Smooth muscle cell (in vitro differentiated cells): Measurements from ENCODE around the gene YWHAQ. TPM values are rescaled to one million over a fixed set of nuclear protein-coding genes. Genes with fewer than 3 reads are reported as not detected.

Source experiments
- DNase-seq: peaks from one replicate; lab custom pipeline; 2025; ENCODE audit not compliant: unreplicated experiment; lab: John Stamatoyannopoulos, UW
- H2AFZ ChIP-seq: fragments of 200-600 bp; sonication (generic); 2 replicates; pipeline ENCODE4 v1.6.0; 2016; ENCODE audit warnings: antibody characterized with exemption, low read depth, mild to moderate bottlenecking
- H3F3A ChIP-seq: fragments of 200-600 bp; sonication (generic); 2 replicates; pipeline ENCODE4 v1.6.0; 2017; ENCODE audit warnings: antibody characterized with exemption, low read depth
- H3K27ac ChIP-seq: fragments of 200-600 bp; sonication (generic); 2 replicates; pipeline ENCODE4 v1.5.1; 2016; ENCODE audit warnings: low read depth, mild to moderate bottlenecking
- H3K27me3 ChIP-seq: fragments of 200-600 bp; sonication (generic); 2 replicates; pipeline ENCODE4 v1.6.1; 2016; ENCODE audit warnings: low read depth, mild to moderate bottlenecking
- H3K36me3 ChIP-seq: fragments of 200-600 bp; sonication (generic); 2 replicates; pipeline ENCODE4 v1.5.1; 2016; ENCODE audit warnings: low read depth
- H3K4me1 ChIP-seq: fragments of 200-600 bp; sonication (generic); 2 replicates; pipeline ENCODE4 v1.5.1; 2016; ENCODE audit warnings: low read depth
- H3K4me2 ChIP-seq: fragments of 200-600 bp; sonication (generic); 2 replicates; pipeline ENCODE4 v1.6.0; 2016; ENCODE audit warnings: mild to moderate bottlenecking
- H3K4me3 ChIP-seq: fragments of 200-600 bp; sonication (generic); 2 replicates; pipeline ENCODE4 v1.5.1; 2016; ENCODE audit warnings: mild to moderate bottlenecking
- H3K79me2 ChIP-seq: fragments of 200-600 bp; sonication (generic); 2 replicates; pipeline ENCODE4 v1.6.0; 2016; ENCODE audit warnings: low read depth, mild to moderate bottlenecking
- H3K9ac ChIP-seq: fragments of 200-600 bp; sonication (generic); 2 replicates; pipeline ENCODE4 v1.6.0; 2016; ENCODE audit warnings: low read depth
- H3K9me3 ChIP-seq: fragments of 200-600 bp; sonication (generic); replicated peaks from 2 replicates; pipeline ENCODE4 v1.5.1; 2016; ENCODE audit warnings: low read depth
- H4K20me1 ChIP-seq: fragments of 200-600 bp; sonication (generic); 2 replicates; pipeline ENCODE4 v1.6.0; 2016; ENCODE audit warnings: low read depth
- CTCF ChIP-seq: fragments of 200-600 bp; sonication (generic); IDR thresholded peaks from 2 replicates; pipeline ENCODE4 v1.5.1; 2017; ENCODE audit warnings: borderline replicate concordance, mild to moderate bottlenecking, antibody characterized with exemption; ENCODE audit not compliant: insufficient read depth, poor library complexity, severe bottlenecking
- WGBS: methylation state at CpG from one replicate; pipeline ENCODE4 v1.1.7; 2016; ENCODE audit warnings: low lambda C conversion rate; 5-methylcytosine and 5-hydroxymethylcytosine counted together
- polyA plus RNA-seq: library from polyadenylated mRNA; unstranded; fragments of >200 nt; fragmentation: Nextera tagmentation; extraction: Ambion mirVana; gene quantifications from 2 replicates; pipeline ENCODE4 v1.2.1, GENCODE V29; 2016
- total RNA-seq: library from RNA; depleted of rRNA; stranded (reverse); fragments of >200 nt; gene quantifications from 2 replicates; pipeline ENCODE4 v1.2.3, GENCODE V29; 2014

Gene YWHAQ
- total and polyA plus RNA-seq, 2 experiments from 2014 or later = 300 to 417 TPM

- H2AFZ ChIP-seq = no peak overlapping the region
- H3K9ac ChIP-seq = no peak overlapping the region
- H3K4me1 ChIP-seq = peaks cover 36% of the 10 kb centered on the region
- no peak for DNase-seq
- H3K27ac ChIP-seq = no peak overlapping the region
- TF ChIP-seq CTCF = no peak
- no peak overlapping the region for H3K4me2 ChIP-seq
- no peaks in the 10 kb centered on the region for H3K36me3 ChIP-seq
- peaks cover 93% of the 10 kb centered on the region for H4K20me1 ChIP-seq
- H3K27me3 ChIP-seq = no peaks in the 10 kb centered on the region
- H3K9me3 ChIP-seq = no peaks in the 10 kb centered on the region
- H3K4me3 ChIP-seq = no peak overlapping the region
- 98% methylated on average over 9 of the region's 9 CpGs for WGBS
- H3K79me2 ChIP-seq = peaks cover 98% of the 10 kb centered on the region
- peaks cover 14% of the 10 kb centered on the region for H3F3A ChIP-seq
Measured at GRCh38 chr2:9549420-9549819, 81.4 kb downstream of the YWHAQ start.

- Histone ChIP-seq H2AFZ (no peak overlapping the region), H3K4me3 (no peak overlapping the region), H3K27ac (peak overlapping the region; percentile 44), H4K20me1 (peaks cover 95% of the 10 kb centered on the region), H3K9ac (no peak overlapping the region), H3K4me1 (peaks cover 30% of the 10 kb centered on the region), H3K27me3 (no peaks in the 10 kb centered on the region), H3K36me3 (no peaks in the 10 kb centered on the region), H3K4me2 (peak overlapping the region; percentile 24), H3K79me2 (peaks cover 98% of the 10 kb centered on the region), H3F3A (peaks cover 10% of the 10 kb centered on the region), H3K9me3 (no peaks in the 10 kb centered on the region)
- 30% methylated on average over 2 of the region's 2 CpGs for WGBS
- DNase-seq = no peak
- no peak for TF ChIP-seq CTCF
Measured at GRCh38 chr2:9548506-9548905, 82.3 kb downstream of the YWHAQ start.

GRCh38 chr2:9547262-9547991 is 83.4 kb downstream of the YWHAQ start:
- Histone ChIP-seq H3K79me2 (peaks cover 99% of the 10 kb centered on the region), H3F3A (peaks cover 10% of the 10 kb centered on the region), H3K9ac (no peak overlapping the region), H2AFZ (no peak overlapping the region), H3K27ac (peak overlapping the region; percentile 51), H4K20me1 (peaks cover 96% of the 10 kb centered on the region), H3K9me3 (no peaks in the 10 kb centered on the region), H3K4me3 (no peak overlapping the region), H3K4me2 (peak overlapping the region; percentile 58), H3K36me3 (no peaks in the 10 kb centered on the region), H3K27me3 (no peaks in the 10 kb centered on the region), H3K4me1 (peaks cover 21% of the 10 kb centered on the region)
- no peak for DNase-seq
- no peak for TF ChIP-seq CTCF
- 76% methylated on average over 5 of the region's 5 CpGs for WGBS

GRCh38 chr2:9545502-9545901 is 85.3 kb downstream of the YWHAQ start:
- Histone ChIP-seq H3K27ac (no peak overlapping the region), H3K4me3 (no peak overlapping the region), H4K20me1 (peaks cover 98% of the 10 kb centered on the region), H3K9ac (no peak overlapping the region), H3K4me1 (peaks cover 13% of the 10 kb centered on the region), H3K36me3 (no peaks in the 10 kb centered on the region), H3K9me3 (no peaks in the 10 kb centered on the region), H2AFZ (no peak overlapping the region), H3K27me3 (no peaks in the 10 kb centered on the region), H3K79me2 (peaks cover 100% of the 10 kb centered on the region), H3K4me2 (no peak overlapping the region), H3F3A (peaks cover 10% of the 10 kb centered on the region)
- TF ChIP-seq CTCF = no peak
- 95% methylated on average over 5 of the region's 5 CpGs for WGBS
- no peak for DNase-seq
